Measurements from ENCODE around the gene MRPS34. TPM values are rescaled to one million over a fixed set of nuclear protein-coding genes. Genes with fewer than 3 reads are reported as not detected.

The MRPS34 gene
- polyA plus RNA-seq, 1 donor (not counting 4 experiments of a cell fraction or from before 2014, with no cell fraction given) = 74.3 TPM

DNA sequence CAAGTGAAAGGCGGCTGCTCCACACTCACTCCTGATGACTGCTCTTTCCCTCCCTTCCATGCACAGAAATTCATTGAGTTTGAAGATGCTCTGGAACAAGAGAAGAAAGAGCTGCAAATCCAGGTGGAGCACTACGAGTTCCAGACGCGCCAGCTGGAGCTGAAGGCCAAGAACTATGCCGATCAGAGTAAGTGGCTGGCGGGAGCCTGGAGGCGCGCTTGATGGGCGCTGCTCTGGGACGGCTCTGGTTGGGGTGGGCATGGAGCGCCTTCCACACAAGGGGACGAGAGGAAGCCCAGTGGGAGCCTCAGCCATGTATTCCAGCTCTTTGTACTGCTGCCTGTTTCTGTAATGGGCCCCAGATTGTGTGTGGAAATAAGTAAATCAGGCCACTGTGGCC is 48.4 kb downstream of the MRPS34 start:
- H3K4me1 ChIP-seq (ENCODE audit: control insufficient read depth, extremely low read depth, insufficient read depth, low read length) = peaks cover 17% of the 10 kb centered on the region
- dilution Hi-C loops (cut with MboI; ENCODE audit: extremely low pct_ligation_motif_present, low sequenced_read_pairs) = no loop called here
- H3K4me3 ChIP-seq (ENCODE audit: control insufficient read depth in 2 of 3, extremely low read depth in 1 of 3, insufficient read depth in 2 of 3, low read depth in 1 of 3, low read length in 3 of 3) = no peak overlapping the region
- no peak overlapping the region for H3K27ac ChIP-seq (ENCODE audit: control insufficient read depth, insufficient read depth, low read length)
- H2AFZ ChIP-seq (ENCODE audit: control insufficient read depth, low read length) = no peak overlapping the region
- no peak overlapping the region for H3K9ac ChIP-seq (ENCODE audit: control insufficient read depth, extremely low read depth, insufficient read depth, low read length)
- no peak for DNase-seq (ENCODE audit: low read depth, low spot score)
- no peaks in the 10 kb centered on the region for H3K9me1 ChIP-seq (ENCODE audit: control insufficient read depth, extremely low read depth, insufficient read depth, low read length)
- H3K9me3 ChIP-seq (ENCODE audit: control insufficient read depth, low read depth, low read length) = no peaks in the 10 kb centered on the region
- TF ChIP-seq, protein P1, sequence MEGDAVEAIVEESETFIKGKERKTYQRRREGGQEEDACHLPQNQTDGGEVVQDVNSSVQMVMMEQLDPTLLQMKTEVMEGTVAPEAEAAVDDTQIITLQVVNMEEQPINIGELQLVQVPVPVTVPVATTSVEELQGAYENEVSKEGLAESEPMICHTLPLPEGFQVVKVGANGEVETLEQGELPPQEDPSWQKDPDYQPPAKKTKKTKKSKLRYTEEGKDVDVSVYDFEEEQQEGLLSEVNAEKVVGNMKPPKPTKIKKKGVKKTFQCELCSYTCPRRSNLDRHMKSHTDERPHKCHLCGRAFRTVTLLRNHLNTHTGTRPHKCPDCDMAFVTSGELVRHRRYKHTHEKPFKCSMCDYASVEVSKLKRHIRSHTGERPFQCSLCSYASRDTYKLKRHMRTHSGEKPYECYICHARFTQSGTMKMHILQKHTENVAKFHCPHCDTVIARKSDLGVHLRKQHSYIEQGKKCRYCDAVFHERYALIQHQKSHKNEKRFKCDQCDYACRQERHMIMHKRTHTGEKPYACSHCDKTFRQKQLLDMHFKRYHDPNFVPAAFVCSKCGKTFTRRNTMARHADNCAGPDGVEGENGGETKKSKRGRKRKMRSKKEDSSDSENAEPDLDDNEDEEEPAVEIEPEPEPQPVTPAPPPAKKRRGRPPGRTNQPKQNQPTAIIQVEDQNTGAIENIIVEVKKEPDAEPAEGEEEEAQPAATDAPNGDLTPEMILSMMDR (optimal IDR thresholded peaks at IDR 0.05 in 1 of 3, IDR thresholded peaks at IDR 0.05 in 1 of 3, conservative IDR thresholded peaks at IDR 0.05 in 1 of 3; ENCODE audit: extremely low read depth in 1 of 3, insufficient read depth in 2 of 3, low read length in 3 of 3) = no peak
- TF ChIP-seq EZH2 (IDR thresholded peaks at IDR 0.05; ENCODE audit: low read length) = no peak
- H3K27me3 ChIP-seq (ENCODE audit: control insufficient read depth, extremely low read depth, insufficient read depth, low read length) = no peaks in the 10 kb centered on the region
- no peak for FAIRE-seq
- no peak overlapping the region for H3K4me2 ChIP-seq (ENCODE audit: control insufficient read depth, extremely low read depth, insufficient read depth, low read depth, low read length)
- H3K36me3 ChIP-seq (ENCODE audit: control insufficient read depth in 2 of 2, extremely low read depth in 1 of 2, insufficient read depth in 2 of 2, low read length in 2 of 2) = peaks cover 2 to 20% of the 10 kb centered on the region in 2 experiments
- peaks cover 10% of the 10 kb centered on the region for H3K79me2 ChIP-seq (ENCODE audit: control insufficient read depth, insufficient read depth, low read length)
- H4K20me1 ChIP-seq (ENCODE audit: control insufficient read depth, extremely low read depth, insufficient read depth, low read length) = peaks cover 2% of the 10 kb centered on the region

DNA sequence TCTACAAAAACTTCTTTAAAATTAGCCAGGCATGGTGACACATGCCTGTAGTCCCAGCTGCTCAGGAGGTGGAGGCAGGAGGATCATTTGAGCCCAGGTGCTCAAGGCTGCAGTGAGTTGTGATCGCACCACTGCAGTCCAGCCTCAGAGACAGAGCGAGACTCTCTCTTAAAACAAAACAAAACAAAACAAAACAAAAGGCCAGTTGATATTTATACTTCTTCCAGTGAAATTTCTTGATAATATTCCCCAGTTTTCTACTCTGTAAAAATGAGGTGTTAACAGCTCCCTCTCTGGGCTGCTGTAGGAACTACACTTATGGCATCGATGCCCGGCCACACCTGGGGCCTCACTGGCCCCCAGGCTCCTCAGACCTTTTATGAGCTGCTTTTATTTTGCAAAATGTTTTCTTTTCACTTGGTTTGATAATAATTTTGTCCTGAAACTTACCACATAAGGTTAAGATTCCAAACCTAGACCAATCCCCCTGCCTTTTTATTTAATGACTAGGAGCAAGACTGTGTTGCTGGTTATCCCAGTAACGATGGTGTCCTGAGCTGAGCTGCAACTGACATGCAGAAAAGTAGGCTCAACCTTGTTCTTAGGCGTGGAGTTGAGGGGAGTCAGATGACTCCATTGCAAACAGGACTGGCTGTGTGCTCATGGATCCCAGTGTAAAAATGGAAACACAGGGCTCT is 49.3 kb downstream of the MRPS34 start:
- Histone ChIP-seq H3K27ac (ENCODE audit: control insufficient read depth, insufficient read depth, low read length) (peak overlapping the region; percentile 40), H3K27me3 (ENCODE audit: control insufficient read depth, extremely low read depth, insufficient read depth, low read length) (no peaks in the 10 kb centered on the region), H3K4me1 (ENCODE audit: control insufficient read depth, extremely low read depth, insufficient read depth, low read length) (peaks cover 17% of the 10 kb centered on the region), H3K9me1 (ENCODE audit: control insufficient read depth, extremely low read depth, insufficient read depth, low read length) (no peaks in the 10 kb centered on the region), H3K9ac (ENCODE audit: control insufficient read depth, extremely low read depth, insufficient read depth, low read length) (no peak overlapping the region), H3K4me2 (ENCODE audit: control insufficient read depth, extremely low read depth, insufficient read depth, low read depth, low read length) (peak overlapping the region; percentile 32), H4K20me1 (ENCODE audit: control insufficient read depth, extremely low read depth, insufficient read depth, low read length) (peaks cover 2% of the 10 kb centered on the region), H3K9me3 (ENCODE audit: control insufficient read depth, low read depth, low read length) (no peaks in the 10 kb centered on the region), H3K4me3 (ENCODE audit: control insufficient read depth in 2 of 3, extremely low read depth in 1 of 3, insufficient read depth in 2 of 3, low read depth in 1 of 3, low read length in 3 of 3) (no peak overlapping the region), H3K79me2 (ENCODE audit: control insufficient read depth, insufficient read depth, low read length) (peaks cover 12% of the 10 kb centered on the region), H2AFZ (ENCODE audit: control insufficient read depth, low read length) (no peak overlapping the region), H3K36me3 (ENCODE audit: control insufficient read depth in 2 of 2, extremely low read depth in 1 of 2, insufficient read depth in 2 of 2, low read length in 2 of 2) (peaks cover 2 to 19% of the 10 kb centered on the region in 2 experiments)
- FAIRE-seq (no peak), DNase-seq (ENCODE audit: low read depth, low spot score) (no peak)
- dilution Hi-C loops (cut with MboI; ENCODE audit: extremely low pct_ligation_motif_present, low sequenced_read_pairs) = no loop called here
- TF ChIP-seq EZH2 (IDR thresholded peaks at IDR 0.05; ENCODE audit: low read length) = no peak
- TF ChIP-seq, protein P1 (optimal IDR thresholded peaks at IDR 0.05 in 1 of 3, IDR thresholded peaks at IDR 0.05 in 1 of 3, conservative IDR thresholded peaks at IDR 0.05 in 1 of 3; ENCODE audit: extremely low read depth in 1 of 3, insufficient read depth in 2 of 3, low read length in 3 of 3) = peak; percentile 61 to 85 (median 73)

Small RNAs within 50 kb of the gene (small RNA-seq; reads per million reads assigned to genes)
- gene MIR3177 (ENCODE audit: insufficient read length in 3 of 3, low read depth in 3 of 3, low replicate concordance in 1 of 3) = 0 to 1.5 (median 0.33) reads per million in 3 experiments

Other genes with a start within 250 kb of the MRPS34 start
- gene TMEM204, start 239.5 kb downstream of the MRPS34 start, polyA plus RNA-seq = 0.86 to 1.3 TPM (median 1.0 TPM) in 3 replicates
- gene IFT140, start 161.1 kb downstream of the MRPS34 start, polyA plus RNA-seq = 3.4 to 5.4 TPM (median 4.3 TPM) in 3 replicates
- 5.5 to 6.7 TPM (median 6.5 TPM) in 3 replicates for gene CRAMP1, start 160.8 kb downstream of the MRPS34 start, polyA plus RNA-seq
- 108 to 198 TPM (median 166 TPM) in 3 replicates for gene JPT2, start 94.9 kb downstream of the MRPS34 start, polyA plus RNA-seq
- gene MAPK8IP3, start 66.9 kb downstream of the MRPS34 start, polyA plus RNA-seq = 8.3 to 23.3 TPM (median 11.7 TPM) in 3 replicates
- gene NME3, start 1.6 kb downstream of the MRPS34 start, polyA plus RNA-seq = 9.8 to 32.7 TPM (median 10.1 TPM) in 3 replicates
- gene EME2, start 324 bp downstream of the MRPS34 start, polyA plus RNA-seq = 6.3 to 19.3 TPM (median 7.6 TPM) in 3 replicates
- gene SPSB3, start 9.4 kb upstream of the MRPS34 start, polyA plus RNA-seq = 9.5 to 18.3 TPM (median 12.2 TPM) in 3 replicates
- 24.4 to 39.4 TPM (median 34.9 TPM) in 3 replicates for gene NUBP2, start 9.8 kb upstream of the MRPS34 start, polyA plus RNA-seq
- gene IGFALS, start 20.6 kb upstream of the MRPS34 start, polyA plus RNA-seq = not detected in 3 replicates
- 17.7 to 31.2 TPM (median 22.2 TPM) in 3 replicates for gene HAGH, start 53.7 kb upstream of the MRPS34 start, polyA plus RNA-seq
- 29.4 to 59.5 TPM (median 36.8 TPM) in 3 replicates for gene FAHD1, start 54.1 kb upstream of the MRPS34 start, polyA plus RNA-seq
- gene MEIOB, start 99.0 kb upstream of the MRPS34 start, polyA plus RNA-seq = not detected in 3 replicates
- gene HS3ST6, start 145.3 kb upstream of the MRPS34 start, polyA plus RNA-seq = 0.09 TPM in 1 of 3 replicates, not detected in the others
- 23.9 to 45.4 TPM (median 25.2 TPM) in 3 replicates for gene MSRB1, start 170.1 kb upstream of the MRPS34 start, polyA plus RNA-seq
- gene RPL3L, start 181.6 kb upstream of the MRPS34 start, polyA plus RNA-seq = 0.34 to 0.38 TPM (median 0.37 TPM) in 3 replicates
- 97.9 to 161 TPM (median 107 TPM) in 3 replicates for gene NDUFB10, start 186.4 kb upstream of the MRPS34 start, polyA plus RNA-seq
- 2,750 to 6,036 TPM (median 3,573 TPM) in 3 replicates for gene RPS2, start 191.7 kb upstream of the MRPS34 start, polyA plus RNA-seq
- gene RNF151, start 193.7 kb upstream of the MRPS34 start, polyA plus RNA-seq = not detected in 3 replicates
- 27.8 to 45.1 TPM (median 40.1 TPM) in 3 replicates for gene TBL3, start 198.9 kb upstream of the MRPS34 start, polyA plus RNA-seq
- gene NOXO1, start 208.3 kb upstream of the MRPS34 start, polyA plus RNA-seq = 0.38 to 1.1 TPM (median 0.54 TPM) in 3 replicates
- 10.3 to 13.4 TPM (median 12.0 TPM) in 3 replicates for gene GFER, start 211.1 kb upstream of the MRPS34 start, polyA plus RNA-seq
- gene SYNGR3, start 216.8 kb upstream of the MRPS34 start, polyA plus RNA-seq = 0.12 to 0.30 TPM (median 0.28 TPM) in 3 replicates
- gene ZNF598, start 236.7 kb upstream of the MRPS34 start, polyA plus RNA-seq = 18.0 to 35.5 TPM (median 24.0 TPM) in 3 replicates
- 0.23 TPM in 1 of 3 replicates, not detected in the others for gene NPW, start 246.7 kb upstream of the MRPS34 start, polyA plus RNA-seq

Data from keratinocyte (primary cell).